ENCODE measurements around the gene ROBO2.

DNA sequence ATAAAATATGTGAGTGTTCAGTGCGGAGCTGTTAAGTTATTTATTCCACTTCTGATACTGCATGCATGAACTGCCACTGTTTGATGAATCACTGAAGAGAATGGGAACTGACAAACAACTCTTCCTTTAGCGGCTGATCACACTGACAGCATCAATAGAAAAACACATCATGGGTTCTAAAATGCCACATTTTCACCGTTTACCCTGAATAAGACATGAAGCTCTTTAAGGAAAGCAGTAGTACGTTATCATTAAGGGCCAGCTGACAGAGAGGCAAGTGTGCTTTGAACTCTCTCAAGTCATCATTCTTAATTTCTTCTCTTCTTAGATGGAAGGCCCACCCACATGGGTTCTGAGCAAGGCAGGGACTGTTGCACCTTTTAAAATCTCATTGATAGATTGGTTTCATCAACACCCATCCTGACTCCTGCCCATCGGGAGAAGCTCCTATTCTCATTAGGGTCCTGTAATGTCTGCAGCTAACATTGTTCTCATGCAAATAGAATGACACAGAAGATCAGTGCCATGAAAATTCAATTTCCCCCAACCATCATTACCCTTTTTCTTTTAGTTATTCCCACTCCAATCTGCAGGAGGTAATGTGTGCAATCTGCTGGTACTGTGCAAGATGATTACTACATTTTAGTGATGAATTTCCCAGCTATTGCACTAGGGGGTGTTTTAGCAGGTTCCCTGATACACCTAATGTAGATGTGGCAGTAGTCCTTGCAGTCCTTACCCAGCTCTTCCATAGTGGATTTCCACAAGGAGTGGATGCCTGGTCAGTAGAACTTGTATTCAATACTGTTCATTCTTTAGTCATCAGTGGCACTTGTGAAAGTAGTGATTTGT is 119.1 kb downstream of the ROBO2 start:
- TF ChIP-seq, protein P1, sequence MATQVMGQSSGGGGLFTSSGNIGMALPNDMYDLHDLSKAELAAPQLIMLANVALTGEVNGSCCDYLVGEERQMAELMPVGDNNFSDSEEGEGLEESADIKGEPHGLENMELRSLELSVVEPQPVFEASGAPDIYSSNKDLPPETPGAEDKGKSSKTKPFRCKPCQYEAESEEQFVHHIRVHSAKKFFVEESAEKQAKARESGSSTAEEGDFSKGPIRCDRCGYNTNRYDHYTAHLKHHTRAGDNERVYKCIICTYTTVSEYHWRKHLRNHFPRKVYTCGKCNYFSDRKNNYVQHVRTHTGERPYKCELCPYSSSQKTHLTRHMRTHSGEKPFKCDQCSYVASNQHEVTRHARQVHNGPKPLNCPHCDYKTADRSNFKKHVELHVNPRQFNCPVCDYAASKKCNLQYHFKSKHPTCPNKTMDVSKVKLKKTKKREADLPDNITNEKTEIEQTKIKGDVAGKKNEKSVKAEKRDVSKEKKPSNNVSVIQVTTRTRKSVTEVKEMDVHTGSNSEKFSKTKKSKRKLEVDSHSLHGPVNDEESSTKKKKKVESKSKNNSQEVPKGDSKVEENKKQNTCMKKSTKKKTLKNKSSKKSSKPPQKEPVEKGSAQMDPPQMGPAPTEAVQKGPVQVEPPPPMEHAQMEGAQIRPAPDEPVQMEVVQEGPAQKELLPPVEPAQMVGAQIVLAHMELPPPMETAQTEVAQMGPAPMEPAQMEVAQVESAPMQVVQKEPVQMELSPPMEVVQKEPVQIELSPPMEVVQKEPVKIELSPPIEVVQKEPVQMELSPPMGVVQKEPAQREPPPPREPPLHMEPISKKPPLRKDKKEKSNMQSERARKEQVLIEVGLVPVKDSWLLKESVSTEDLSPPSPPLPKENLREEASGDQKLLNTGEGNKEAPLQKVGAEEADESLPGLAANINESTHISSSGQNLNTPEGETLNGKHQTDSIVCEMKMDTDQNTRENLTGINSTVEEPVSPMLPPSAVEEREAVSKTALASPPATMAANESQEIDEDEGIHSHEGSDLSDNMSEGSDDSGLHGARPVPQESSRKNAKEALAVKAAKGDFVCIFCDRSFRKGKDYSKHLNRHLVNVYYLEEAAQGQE (IDR thresholded peaks at IDR 0.05; ENCODE audit: low read depth), result no peak
- TF ChIP-seq RAD21 (IDR thresholded peaks at IDR 0.05; ENCODE audit: low read depth), result no peak
- no peak for TF ChIP-seq FOSL1 (IDR thresholded peaks at IDR 0.05; ENCODE audit: low read depth)
- TF ChIP-seq, protein P2, sequence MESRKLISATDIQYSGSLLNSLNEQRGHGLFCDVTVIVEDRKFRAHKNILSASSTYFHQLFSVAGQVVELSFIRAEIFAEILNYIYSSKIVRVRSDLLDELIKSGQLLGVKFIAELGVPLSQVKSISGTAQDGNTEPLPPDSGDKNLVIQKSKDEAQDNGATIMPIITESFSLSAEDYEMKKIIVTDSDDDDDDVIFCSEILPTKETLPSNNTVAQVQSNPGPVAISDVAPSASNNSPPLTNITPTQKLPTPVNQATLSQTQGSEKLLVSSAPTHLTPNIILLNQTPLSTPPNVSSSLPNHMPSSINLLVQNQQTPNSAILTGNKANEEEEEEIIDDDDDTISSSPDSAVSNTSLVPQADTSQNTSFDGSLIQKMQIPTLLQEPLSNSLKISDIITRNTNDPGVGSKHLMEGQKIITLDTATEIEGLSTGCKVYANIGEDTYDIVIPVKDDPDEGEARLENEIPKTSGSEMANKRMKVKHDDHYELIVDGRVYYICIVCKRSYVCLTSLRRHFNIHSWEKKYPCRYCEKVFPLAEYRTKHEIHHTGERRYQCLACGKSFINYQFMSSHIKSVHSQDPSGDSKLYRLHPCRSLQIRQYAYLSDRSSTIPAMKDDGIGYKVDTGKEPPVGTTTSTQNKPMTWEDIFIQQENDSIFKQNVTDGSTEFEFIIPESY (IDR thresholded peaks at IDR 0.05; ENCODE audit: extremely low read depth, insufficient replicate concordance, low read length), result no peak

Data from HCT116 (cell line).